ENCODE results near the gene SERPINB8. TPM values are rescaled to one million over a fixed set of nuclear protein-coding genes. Genes with fewer than 3 reads are reported as not detected.

SERPINB8 gene
- total RNA-seq, 1 donor from 2014 or later: 4.6 TPM

DNA sequence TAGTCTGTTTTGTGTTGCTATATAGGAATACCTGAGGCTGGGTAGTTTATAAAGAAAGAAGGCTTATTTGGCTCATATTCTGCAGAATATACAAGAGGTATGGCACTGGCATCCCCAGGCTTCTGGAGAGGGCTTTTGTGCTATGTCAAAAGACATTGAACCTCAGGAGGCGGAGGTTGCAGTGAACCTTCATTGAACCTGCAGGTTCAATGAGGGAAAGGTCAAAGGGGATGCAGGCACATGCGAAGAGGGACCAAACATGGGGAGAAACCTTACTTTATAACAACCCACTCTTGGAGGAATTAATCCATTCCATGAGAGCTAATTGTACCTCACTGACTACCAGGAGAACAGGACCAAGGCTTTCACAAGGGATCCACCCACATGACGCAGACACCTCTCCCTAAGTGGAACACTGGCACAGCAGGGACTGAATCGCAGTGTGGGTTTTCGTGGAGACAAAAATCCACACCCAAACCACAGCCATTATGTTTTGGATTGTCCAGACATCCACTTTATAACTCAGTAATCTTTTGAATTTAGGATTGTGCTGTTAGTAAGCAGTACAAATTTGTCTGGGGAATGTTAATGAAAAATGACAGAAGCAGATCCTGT is 4.1 kb upstream of the SERPINB8 start:
- no peak for DNase-seq

DNA sequence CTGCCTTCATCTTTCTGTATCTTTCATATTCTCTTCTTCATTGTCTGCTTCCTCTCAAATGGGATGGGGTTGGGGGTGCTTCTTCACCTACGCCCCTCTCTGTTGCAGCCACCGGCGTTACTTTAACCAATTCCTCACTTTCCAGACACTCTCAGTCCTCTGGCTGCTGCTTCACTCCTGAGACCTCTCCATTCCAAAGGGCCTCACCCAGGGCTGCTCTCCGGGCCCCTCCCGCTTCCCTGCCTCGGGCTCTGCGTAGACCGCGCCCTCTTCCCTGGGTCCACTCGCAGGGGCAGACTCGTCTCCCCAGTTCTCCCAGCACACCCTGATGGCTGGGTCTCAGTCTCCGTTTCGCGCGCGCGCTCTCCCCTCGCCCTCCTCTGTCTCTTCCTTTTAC is 926 bp downstream of the SERPINB8 start:
- DNase-seq: peak; percentile 72

DNA sequence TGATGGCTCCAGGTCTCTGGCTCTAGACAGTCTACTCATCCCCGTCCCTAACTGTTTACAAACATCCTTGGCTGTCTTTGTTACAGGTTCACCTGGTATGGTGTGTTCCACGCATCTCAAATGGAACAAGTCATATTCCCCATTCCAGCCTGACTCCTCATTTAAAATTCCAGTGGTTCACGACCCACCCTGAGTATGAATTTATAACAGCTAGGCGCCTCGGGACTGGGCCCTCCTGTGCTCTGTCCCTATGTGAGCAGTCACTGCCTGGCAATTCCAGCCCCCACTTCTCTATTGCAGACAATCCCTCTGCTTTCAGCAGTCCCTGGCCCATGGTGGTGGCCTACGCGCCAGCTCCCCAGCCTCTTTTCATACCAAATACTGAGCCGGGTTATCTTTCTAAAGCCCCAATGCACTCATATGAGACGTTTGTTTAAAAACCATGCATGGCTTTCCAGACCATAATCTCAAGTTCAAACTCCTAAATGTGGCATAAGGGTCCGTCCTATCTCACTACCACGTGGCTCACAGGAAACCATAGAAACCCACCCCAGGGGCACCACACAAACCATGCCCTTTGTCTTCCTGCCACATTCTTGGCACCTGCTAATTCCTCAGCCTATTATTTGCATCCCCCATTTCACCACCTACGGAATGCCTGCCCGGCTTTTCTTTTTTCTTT is 1.6 kb downstream of the SERPINB8 start:
- no peak for DNase-seq

DNA sequence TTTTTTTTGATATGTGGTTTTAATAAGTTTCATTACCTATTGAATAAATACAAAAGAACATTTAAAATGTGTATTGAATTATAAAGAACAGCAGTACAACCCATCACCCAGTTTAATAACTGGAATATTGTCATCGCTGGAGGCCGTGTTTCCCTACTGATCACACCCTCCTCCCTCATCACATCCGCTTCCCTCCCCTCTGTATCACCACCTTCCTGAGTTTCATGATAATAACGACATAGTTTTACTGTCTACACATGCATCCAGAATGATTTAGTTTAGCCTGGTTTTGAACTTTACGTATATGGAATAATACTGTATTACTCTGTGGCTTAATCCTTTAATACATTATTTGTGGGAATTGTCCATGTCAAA is 2.1 kb downstream of the SERPINB8 start:
- DNase-seq: no peak

DNA sequence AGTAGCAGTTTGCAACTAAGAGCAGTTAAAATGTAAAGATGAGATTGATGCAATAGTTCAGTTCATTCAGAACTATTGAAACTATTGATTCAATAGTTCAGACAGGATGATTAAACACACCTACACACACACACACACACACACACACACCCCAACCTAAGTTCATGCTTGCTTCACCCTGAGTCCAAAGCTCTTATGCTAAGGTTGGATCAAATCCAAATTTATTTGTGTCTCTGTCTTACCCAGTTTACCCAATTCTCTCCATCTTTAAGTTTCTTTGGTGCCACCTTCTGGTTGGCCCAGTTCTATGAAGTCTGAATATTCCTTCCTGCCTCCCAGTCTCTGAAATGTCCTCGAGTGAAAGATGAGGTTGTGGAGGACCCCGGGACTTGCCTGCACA is 5.1 kb downstream of the SERPINB8 start:
- DNase-seq: no peak

DNA sequence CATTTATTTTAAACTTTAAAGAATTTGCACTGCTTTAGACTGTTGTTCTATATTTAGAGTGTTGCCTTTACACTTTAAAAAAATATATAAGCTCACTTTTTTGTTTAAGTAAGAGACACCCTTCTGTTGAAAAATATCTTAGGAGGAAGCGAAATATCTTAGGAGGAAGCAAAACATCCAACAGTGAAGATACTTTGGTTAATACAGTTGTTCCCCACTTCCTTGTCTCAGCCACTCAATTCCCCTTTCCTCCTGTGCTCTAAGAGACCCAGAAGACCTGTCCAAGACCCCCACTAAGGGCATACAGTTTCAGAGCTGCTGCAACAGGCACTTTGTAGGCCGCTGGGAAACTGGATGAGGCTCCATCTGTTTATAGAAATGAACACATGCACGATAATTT is 5.7 kb downstream of the SERPINB8 start:
- no peak for DNase-seq

DNA sequence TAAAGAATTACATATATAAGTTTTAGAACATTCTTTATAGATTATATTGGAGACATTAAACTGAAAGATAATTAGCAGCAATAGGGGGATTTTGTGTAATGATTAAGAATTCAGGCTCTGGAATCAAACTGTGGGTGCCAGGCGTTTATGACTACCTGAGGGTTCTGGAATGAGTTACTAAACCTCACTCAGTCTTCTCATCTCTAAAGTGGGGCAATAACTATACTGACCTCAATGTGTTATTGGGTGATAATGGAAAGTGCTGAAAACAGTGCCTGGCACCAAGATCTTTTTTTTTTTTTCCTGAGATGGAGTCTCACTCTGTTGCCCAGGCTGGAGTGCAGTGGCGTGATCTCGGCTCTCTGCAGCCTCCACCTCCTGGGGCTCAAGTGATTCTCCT is 7.2 kb downstream of the SERPINB8 start:
- no peak for DNase-seq

DNA sequence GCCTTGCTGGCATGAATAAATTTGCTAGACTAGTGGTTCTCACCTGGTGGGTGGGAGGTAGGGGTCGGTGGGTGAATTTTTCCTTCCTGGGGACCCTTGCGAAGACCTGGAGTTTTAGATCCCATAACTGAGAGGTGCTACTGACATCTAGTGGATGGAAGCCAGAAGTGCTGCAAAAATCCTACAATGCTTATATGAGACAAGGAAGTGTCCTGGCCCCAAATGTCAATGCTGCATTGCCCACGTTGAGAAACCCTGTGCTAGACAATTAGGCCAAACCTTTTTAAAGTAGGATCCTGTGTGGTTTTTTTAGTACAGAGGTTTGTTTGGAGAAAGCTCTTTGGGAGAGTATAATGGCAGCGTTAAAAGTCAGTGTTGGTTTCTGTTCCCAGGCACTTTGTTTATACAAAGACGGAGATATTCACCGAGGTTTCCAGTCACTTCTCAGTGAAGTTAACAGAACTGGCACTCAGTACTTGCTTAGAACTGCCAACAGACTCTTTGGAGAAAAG is 9.6 kb downstream of the SERPINB8 start:
- peak; percentile 82 for DNase-seq

DNA sequence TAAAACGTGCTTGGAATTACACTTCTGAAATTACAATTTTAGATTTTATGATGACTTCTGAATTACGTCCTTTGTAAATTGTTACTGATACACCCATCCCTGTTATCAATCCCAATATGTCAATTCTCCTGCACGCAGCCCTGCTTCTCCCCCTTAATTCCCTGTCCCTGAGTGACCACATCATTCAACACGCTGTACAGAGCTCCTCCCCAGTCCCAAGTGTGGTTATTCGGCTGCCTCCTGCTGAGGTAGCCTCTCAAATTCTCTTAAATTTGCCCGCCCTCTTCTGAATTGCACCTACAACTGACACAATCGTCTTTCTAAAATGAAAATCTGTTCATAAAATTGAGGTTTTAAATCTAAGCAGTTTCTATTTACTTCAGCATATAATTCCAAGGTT is 10.1 kb downstream of the SERPINB8 start:
- DNase-seq: no peak

DNA sequence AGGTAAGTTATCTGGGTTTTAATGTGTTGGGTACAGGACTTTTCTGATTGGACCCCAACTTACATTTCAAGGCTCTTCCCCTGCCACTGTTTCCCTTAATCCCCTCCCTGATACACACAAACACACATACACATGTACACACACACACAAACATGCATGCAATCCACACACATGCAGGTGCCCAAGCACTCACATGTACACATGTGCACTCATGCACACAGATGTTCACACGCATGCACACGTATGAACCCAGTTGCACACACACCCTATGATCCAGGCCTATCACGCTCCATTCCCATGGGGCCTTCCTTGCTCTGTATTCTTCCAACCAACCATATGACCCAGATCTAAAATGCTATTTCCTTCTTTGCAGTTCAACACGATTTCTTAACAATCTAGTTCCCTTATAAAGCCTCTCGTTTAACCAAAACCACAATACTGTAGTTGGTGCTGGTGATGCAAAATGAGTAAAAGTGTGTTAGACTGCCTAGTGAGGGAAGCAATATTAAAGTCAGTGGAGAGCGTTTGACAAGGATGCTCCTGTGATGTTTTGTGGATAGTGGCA is 11.1 kb downstream of the SERPINB8 start:
- no peak for DNase-seq

DNA sequence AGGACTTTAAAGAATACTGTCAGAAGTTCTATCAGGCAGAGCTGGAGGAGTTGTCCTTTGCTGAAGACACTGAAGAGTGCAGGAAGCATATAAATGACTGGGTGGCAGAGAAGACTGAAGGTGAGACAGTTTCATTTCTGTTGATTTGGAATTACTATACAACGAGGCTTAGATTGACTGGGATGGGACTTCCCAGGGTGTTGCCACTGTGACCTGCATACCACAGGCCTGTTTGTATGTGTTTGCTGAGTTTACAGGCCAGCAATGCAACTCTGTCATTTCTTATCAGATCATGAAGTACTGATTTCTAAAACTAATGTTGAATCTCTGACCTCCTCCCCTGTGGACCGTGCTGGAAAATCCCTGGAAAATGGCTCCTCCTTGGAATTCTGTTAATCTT is 11.8 kb downstream of the SERPINB8 start:
- DNase-seq: no peak

DNA sequence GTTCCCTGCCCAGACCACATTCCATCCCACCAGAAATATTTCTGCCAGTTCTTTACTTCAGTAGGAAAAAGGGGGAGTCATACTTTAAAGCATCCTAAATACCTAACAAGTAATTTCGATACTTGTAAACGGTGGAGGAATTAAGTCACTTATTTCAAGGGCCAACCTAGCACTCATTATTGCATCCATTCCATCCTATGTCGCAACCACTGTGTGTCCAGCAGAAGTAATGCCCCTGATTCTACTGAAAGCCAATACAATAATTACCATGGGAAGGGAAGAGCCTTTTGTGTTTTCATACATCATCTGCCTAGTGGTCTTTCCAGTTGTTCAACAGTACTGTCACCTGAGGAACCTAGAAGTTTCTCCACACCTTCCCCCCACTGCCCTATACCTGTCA is 12.5 kb downstream of the SERPINB8 start:
- no peak for DNase-seq

DNA sequence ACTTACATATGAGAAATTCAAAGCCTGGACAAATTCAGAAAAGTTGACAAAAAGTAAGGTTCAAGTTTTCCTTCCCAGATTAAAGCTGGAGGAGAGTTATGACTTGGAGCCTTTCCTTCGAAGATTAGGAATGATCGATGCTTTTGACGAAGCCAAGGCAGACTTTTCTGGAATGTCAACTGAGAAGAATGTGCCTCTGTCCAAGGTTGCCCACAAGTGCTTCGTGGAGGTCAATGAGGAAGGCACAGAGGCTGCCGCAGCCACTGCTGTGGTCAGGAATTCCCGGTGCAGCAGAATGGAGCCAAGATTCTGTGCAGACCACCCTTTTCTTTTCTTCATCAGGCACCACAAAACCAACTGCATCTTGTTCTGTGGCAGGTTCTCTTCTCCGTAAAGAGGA is 17.0 kb downstream of the SERPINB8 start:
- no peak for DNase-seq

DNA sequence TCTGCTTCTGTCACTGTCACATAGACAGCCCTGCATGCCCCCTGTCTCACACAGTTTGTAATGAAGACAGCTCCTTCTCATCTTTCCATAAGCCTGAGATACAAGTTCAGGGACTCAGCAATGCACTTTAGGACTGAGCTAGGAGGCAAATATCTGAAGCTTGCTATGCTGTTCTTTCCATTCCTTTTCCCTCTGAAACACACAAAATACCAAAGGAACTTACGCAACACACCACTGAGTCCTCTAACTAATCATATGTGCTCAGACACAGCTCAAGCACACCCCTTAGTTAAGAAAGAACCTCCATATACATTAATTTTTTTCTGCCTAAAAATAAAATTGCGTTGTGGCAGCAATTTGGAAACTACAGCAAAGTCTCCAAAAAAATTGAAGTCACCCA is 17.9 kb downstream of the SERPINB8 start:
- no peak for DNase-seq

DNA sequence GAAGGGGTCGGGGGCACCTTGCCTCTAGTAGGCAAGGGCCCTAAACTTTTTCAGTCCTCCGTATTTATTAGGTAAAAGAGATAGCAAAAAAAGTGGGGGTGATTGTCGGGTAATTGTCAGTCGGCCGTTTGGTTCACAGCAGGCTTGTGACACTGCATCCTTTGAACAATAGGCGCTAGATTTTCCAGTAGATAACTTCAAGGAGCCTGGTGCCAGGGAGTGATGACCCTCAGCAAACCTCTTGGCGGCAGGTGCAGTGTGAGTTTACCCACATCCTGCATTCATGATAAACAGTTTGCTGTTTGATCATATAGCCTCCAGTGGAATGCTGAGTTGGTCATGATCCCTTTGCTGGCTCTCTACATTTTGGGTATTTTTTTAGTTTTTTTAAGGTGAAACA is 22.9 kb downstream of the SERPINB8 start:
- no peak for DNase-seq

DNA sequence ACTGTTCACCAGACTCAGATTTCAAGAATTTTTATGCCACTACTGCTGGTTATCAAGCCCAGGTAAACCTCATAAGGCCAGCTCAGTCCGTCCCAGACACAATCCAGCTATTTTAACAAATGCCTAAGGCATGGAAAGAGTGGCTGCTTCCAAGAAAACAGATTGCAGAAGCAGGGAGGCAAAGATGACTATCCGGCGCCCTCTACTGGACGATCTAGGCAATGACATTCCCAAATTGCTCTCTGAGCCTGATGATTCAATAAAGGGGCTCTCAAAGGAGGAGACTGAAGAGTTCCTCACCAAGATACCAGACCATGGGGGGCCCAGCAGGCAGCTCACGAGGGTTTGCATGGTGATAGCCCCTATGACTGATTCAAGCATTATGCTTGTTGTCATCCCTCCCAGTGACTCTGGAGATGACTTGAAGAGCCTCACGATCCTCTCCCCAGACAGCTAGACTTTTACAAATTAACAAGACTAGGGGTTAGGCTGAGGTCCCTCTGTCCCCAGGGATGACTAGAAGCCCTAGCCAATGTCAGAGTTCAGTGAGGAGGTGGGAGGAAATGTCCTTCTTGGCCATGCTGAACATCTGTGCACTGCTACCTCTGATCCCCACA is 25.0 kb downstream of the SERPINB8 start:
- peak; percentile 62 for DNase-seq

DNA sequence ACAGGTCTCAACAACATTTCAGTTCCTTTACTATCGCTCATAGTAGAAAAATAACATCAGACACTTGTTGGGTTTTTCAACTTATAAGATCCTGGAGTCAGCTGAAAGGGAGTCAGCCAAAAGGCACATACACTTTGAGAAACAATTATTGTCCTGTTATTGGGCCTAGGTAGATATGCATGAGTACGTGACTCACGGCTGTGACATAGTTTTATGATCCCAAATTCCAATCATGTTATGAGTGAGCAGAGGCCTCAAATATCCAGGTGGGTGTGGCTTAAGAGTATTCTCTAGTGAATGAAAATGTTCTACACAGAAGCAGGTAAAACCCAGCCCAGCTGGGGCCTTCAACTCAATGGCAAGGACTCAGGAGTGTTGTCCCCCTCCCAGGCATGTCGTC is 27.2 kb downstream of the SERPINB8 start:
- DNase-seq: no peak

DNA sequence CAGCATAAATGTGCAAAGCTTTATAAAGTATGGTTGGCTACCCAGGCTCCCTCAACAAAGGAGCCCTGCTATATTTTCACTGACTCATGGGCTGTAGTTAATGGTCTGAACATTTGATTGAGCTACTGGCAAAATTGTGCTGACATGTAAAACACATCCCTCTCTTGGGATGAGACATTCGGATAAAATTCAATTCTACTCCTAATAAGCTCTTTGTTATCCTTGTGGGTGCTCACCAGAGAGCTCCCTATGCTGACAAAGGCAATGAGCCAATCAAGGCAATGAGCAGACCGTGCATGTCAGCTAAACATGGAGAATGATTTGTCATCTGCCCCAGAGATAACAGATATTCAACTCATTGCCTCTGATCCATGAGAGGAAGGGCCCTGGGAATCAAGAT is 27.7 kb downstream of the SERPINB8 start:
- no peak for DNase-seq

DNA sequence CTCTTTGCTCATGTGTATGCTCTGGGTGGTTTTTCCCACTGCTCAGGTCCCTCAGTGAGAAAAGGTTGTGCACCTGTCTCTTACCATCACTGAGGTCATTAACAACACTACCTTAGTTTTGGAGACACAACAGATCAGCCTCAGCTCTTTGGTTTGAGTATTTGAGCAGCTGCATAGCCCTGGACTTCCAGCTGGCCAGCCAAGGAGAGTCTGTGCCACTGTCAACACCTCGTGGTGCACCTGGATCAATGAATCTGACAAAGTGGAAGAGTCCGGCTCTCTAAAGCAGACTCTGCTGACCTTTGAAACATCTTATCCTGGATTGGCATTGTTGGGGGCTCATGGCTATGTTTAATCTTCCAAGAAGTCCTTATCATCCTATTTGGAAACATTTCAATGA is 30.0 kb downstream of the SERPINB8 start:
- DNase-seq: no peak

DNA sequence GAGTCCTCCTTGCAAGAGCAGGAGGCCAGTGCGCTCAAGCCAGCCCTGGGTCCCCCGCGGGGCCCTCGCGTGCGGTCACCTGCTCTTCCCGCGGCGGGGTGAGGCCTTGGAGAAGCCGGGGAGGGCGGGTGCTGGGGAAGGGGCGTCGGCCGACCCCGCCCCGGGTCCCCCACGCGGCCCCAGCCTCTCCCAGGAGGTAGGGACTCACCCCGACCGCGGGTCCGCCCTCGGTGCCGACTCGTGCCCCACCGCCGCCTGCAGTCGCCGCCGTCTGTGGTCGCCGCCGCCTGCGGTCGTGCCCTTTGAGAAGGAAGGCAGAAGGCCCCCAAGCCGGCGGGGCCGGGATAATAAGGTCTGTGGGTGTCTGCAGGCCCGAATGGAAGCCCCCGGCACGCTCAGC is 32.7 kb downstream of the SERPINB8 start:
- DNase-seq: no peak

DNA sequence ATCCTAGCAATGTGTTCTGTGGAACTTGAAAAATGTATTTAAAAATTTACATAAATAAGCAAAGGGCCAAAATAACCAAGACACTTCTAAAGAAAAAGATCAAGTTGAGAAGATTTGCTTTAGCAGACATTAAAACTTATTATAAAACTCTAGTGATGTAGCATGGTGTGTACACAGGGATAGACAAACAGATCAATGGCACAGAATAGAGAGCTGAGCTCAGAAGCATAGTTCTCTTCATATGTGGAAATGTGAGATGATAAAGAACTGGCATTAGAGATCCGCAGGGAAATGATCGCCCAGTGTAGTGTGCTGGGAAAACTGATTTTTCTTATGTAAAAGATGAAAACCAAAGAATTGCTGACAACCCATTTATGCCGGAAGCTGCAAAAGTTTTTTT is 39.4 kb downstream of the SERPINB8 start:
- no peak for DNase-seq

DNA sequence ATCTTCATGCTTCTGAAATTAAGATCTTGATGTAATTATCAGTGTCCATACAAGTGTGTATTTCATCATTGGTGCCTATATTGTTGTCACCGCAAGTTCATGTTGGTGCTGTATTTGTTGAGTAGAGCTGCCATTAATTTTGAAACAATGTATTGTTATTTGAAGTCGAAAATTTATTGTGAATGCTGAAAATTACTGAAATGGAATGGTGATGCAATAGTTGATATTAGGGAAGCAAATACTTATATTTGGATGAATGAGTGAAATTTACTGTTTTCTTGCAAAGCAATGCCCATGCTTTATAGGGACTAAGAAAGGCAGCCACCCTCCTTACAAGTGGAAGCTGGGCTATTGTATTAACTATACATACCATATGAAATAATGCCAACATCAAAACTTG is 41.6 kb downstream of the SERPINB8 start:
- no peak for DNase-seq

DNA sequence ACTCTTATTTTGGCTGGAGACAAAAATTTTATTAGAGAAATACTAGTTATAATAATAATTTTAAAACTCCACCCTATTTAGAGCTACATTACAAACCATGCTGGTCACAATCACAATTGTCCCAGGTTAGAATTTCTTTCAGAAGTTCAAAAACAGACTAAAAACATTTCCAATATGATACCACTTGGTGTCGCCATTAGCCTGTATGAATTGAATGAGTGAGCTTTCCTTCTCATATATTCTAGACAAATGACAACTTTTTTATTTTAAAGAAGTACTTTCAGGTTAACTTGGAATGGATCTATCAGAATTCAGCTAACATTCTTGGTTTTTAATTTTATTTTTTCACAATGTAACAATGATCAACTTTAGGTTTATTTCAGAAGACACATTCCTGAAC is 48.0 kb downstream of the SERPINB8 start:
- DNase-seq: peak; percentile 69

Measured in tongue (tissue), 2 donors.